ENCODE measurements around the gene CEP41. TPM values are rescaled to one million over a fixed set of nuclear protein-coding genes. Genes with fewer than 3 reads are reported as not detected.

The CEP41 gene
- total RNA-seq, 2 experiments from 2014 or later: 19.6 to 35.4 TPM

- ChIA-PET CTCF (ENCODE audit: unreplicated experiment) (no interaction called here), POLR2A (no interaction called here)
- H3K36me3 ChIP-seq (ENCODE audit: insufficient read depth, low read length): no peaks in the 10 kb centered on the region
- H4K20me1 ChIP-seq (ENCODE audit: insufficient read depth, low read length): no peaks in the 10 kb centered on the region
- no peak overlapping the region for H3K4me3 ChIP-seq (ENCODE audit: low read depth, low read length, poor library complexity, severe bottlenecking)
- no peak for DNase-seq (ENCODE audit: low spot score)
- no peak overlapping the region for H2AFZ ChIP-seq (ENCODE audit: low read length)
- no peaks in the 10 kb centered on the region for H3K9me2 ChIP-seq (ENCODE audit: insufficient read depth, low read length)
- no TSS peak for BruUV-seq (replicated peaks)
- H3K4me2 ChIP-seq (ENCODE audit: low read length): no peak overlapping the region
- no peaks in the 10 kb centered on the region for H3K79me2 ChIP-seq (ENCODE audit: insufficient read depth, low read depth, low read length)
- intact Hi-C loops (cut with micrococcal nuclease; ENCODE audit: unreplicated experiment): no loop called here
- H3K4me1 ChIP-seq (ENCODE audit: insufficient read depth, low read length, poor library complexity, severe bottlenecking): no peaks in the 10 kb centered on the region
- no peaks in the 10 kb centered on the region for H3K9me3 ChIP-seq (ENCODE audit: low read length)
- H3K27ac ChIP-seq (ENCODE audit: low read depth, low read length, poor library complexity, severe bottlenecking): no peak overlapping the region
- no peak for TF ChIP-seq CTCF (conservative IDR thresholded peaks at IDR 0.05; ENCODE audit: low read length)
- TF ChIP-seq EZH2phosphoT487 (IDR thresholded peaks at IDR 0.05; ENCODE audit: borderline replicate concordance, low read depth, low read length): no peak
Observed at GRCh38 chr7:130390486-130390885, 50.3 kb downstream of the CEP41 start.

GRCh38 chr7:130388671-130389070, 52.1 kb downstream of the CEP41 start:
- TF ChIP-seq EZH2phosphoT487 (IDR thresholded peaks at IDR 0.05; ENCODE audit: borderline replicate concordance, low read depth, low read length) (no peak), CTCF (conservative IDR thresholded peaks at IDR 0.05; ENCODE audit: low read length) (no peak)
- POLR2A ChIA-PET: no interaction called here
- Histone ChIP-seq H4K20me1 (ENCODE audit: insufficient read depth, low read length) (no peaks in the 10 kb centered on the region), H3K4me2 (ENCODE audit: low read length) (no peak overlapping the region), H3K9me3 (ENCODE audit: low read length) (no peaks in the 10 kb centered on the region), H2AFZ (ENCODE audit: low read length) (no peak overlapping the region), H3K79me2 (ENCODE audit: insufficient read depth, low read depth, low read length) (no peaks in the 10 kb centered on the region), H3K4me3 (ENCODE audit: low read depth, low read length, poor library complexity, severe bottlenecking) (no peak overlapping the region), H3K27ac (ENCODE audit: low read depth, low read length, poor library complexity, severe bottlenecking) (no peak overlapping the region), H3K4me1 (ENCODE audit: insufficient read depth, low read length, poor library complexity, severe bottlenecking) (no peaks in the 10 kb centered on the region), H3K9me2 (ENCODE audit: insufficient read depth, low read length) (no peaks in the 10 kb centered on the region), H3K36me3 (ENCODE audit: insufficient read depth, low read length) (no peaks in the 10 kb centered on the region)
- no TSS peak for BruUV-seq (replicated peaks)
- intact Hi-C loops (cut with micrococcal nuclease; ENCODE audit: unreplicated experiment): no loop called here
- no peak for DNase-seq (ENCODE audit: low spot score)
- CTCF ChIA-PET (ENCODE audit: unreplicated experiment): no interaction called here

GRCh38 chr7:130387628-130388403, 53.0 kb downstream of the CEP41 start:
- intact Hi-C loops (cut with micrococcal nuclease; ENCODE audit: unreplicated experiment): no loop called here
- DNase-seq (ENCODE audit: low spot score): no peak
- no TSS peak for BruUV-seq (replicated peaks)

More at GRCh38 chr7:130387628-130388403, 53.0 kb downstream of the CEP41 start:
- Histone ChIP-seq H3K9me2 (ENCODE audit: insufficient read depth, low read length) (no peaks in the 10 kb centered on the region), H3K4me2 (ENCODE audit: low read length) (no peak overlapping the region), H3K9me3 (ENCODE audit: low read length) (no peaks in the 10 kb centered on the region), H3K4me1 (ENCODE audit: insufficient read depth, low read length, poor library complexity, severe bottlenecking) (no peaks in the 10 kb centered on the region), H3K79me2 (ENCODE audit: insufficient read depth, low read depth, low read length) (no peaks in the 10 kb centered on the region), H4K20me1 (ENCODE audit: insufficient read depth, low read length) (no peaks in the 10 kb centered on the region), H3K27ac (ENCODE audit: low read depth, low read length, poor library complexity, severe bottlenecking) (no peak overlapping the region), H2AFZ (ENCODE audit: low read length) (no peak overlapping the region), H3K36me3 (ENCODE audit: insufficient read depth, low read length) (no peaks in the 10 kb centered on the region), H3K4me3 (ENCODE audit: low read depth, low read length, poor library complexity, severe bottlenecking) (no peak overlapping the region)
- TF ChIP-seq EZH2phosphoT487 (IDR thresholded peaks at IDR 0.05; ENCODE audit: borderline replicate concordance, low read depth, low read length) (no peak), CTCF (conservative IDR thresholded peaks at IDR 0.05; ENCODE audit: low read length) (no peak)
- POLR2A ChIA-PET: no interaction called here
- CTCF ChIA-PET (ENCODE audit: unreplicated experiment): no interaction called here
